Activated T-cell treated with anti-CD3 and anti-CD28 coated beads for 1 hour (primary cell): ENCODE measurements around the gene KIAA0586.
"Not testable (repeated sequence)": the region's sequence is repeated elsewhere in the genome, so short reads cannot be mapped to it uniquely, and the experiment has no call there.

ENCODE experiments used
- DNase-seq: peaks from one replicate; pipeline ENCODE4 v3.0.0-alpha.2; 2020; ENCODE audit warnings: low read depth

Gene KIAA0586

GRCh38 chr14:58464652-58465051 is 37.1 kb downstream of the KIAA0586 start:
- no peak for DNase-seq

GRCh38 chr14:58465421-58465820 is 37.9 kb downstream of the KIAA0586 start:
- DNase-seq: no peak

GRCh38 chr14:58466459-58466858 is 38.9 kb downstream of the KIAA0586 start:
- DNase-seq: no peak

GRCh38 chr14:58467575-58467974 is 40.1 kb downstream of the KIAA0586 start:
- DNase-seq: no peak

GRCh38 chr14:58469309-58469708 is 41.8 kb downstream of the KIAA0586 start:
- DNase-seq: no peak

- DNase-seq: no peak
Observed at GRCh38 chr14:58476320-58476719, 48.8 kb downstream of the KIAA0586 start.

- DNase-seq: no peak
Observed at GRCh38 chr14:58477653-58478052, 50.1 kb downstream of the KIAA0586 start.

- DNase-seq: not testable (repeated sequence)
Observed at GRCh38 chr14:58478329-58478728, 50.8 kb downstream of the KIAA0586 start.

GRCh38 chr14:58479975-58480374 is 52.5 kb downstream of the KIAA0586 start:
- DNase-seq: no peak

- no peak for DNase-seq
Observed at GRCh38 chr14:58484176-58484575, 56.7 kb downstream of the KIAA0586 start.

GRCh38 chr14:58488550-58488949 is 61.0 kb downstream of the KIAA0586 start:
- no peak for DNase-seq

- DNase-seq: no peak
Observed at GRCh38 chr14:58491593-58491992, 64.1 kb downstream of the KIAA0586 start.

GRCh38 chr14:58492044-58492443 is 64.5 kb downstream of the KIAA0586 start:
- DNase-seq: no peak

GRCh38 chr14:58501214-58501816 is 73.8 kb downstream of the KIAA0586 start:
- no peak for DNase-seq

GRCh38 chr14:58513272-58513671 is 85.8 kb downstream of the KIAA0586 start:
- DNase-seq: no peak

- DNase-seq: no peak
Observed at GRCh38 chr14:58517592-58517991, 90.1 kb downstream of the KIAA0586 start.

- DNase-seq: not testable (repeated sequence)
Observed at GRCh38 chr14:58525691-58526090, 98.2 kb downstream of the KIAA0586 start.

- no peak for DNase-seq
Observed at GRCh38 chr14:58533446-58533845, 105.9 kb downstream of the KIAA0586 start.

- DNase-seq: no peak
Observed at GRCh38 chr14:58535044-58535443, 107.5 kb downstream of the KIAA0586 start.

GRCh38 chr14:58537004-58537403 is 109.5 kb downstream of the KIAA0586 start:
- DNase-seq: no peak

GRCh38 chr14:58540749-58541632 is 113.5 kb downstream of the KIAA0586 start:
- no peak for DNase-seq

GRCh38 chr14:58541633-58542022 is 114.1 kb downstream of the KIAA0586 start:
- DNase-seq: no peak

GRCh38 chr14:58543253-58543652 is 115.7 kb downstream of the KIAA0586 start:
- no peak for DNase-seq

GRCh38 chr14:58547649-58548048 is 120.1 kb downstream of the KIAA0586 start:
- DNase-seq: no peak
